H1 (cell line): ENCODE data around the gene MYO9A. TPM values are rescaled to one million over a fixed set of nuclear protein-coding genes. Genes with fewer than 3 reads are reported as not detected.

Source experiments
- CTCF ChIA-PET: fragments of 300-600 bp; sonication (Branson Sonifier 250); formaldehyde crosslinking; loops from one replicate; lab custom pipeline; 2021; ENCODE audit not compliant: partially characterized antibody; lab: Charles Lee
- POLR2A ChIA-PET: fragments of 300-600 bp; sonication (Branson Sonifier 250); formaldehyde crosslinking; loops from one replicate; lab custom pipeline; 2021; ENCODE audit warnings: inconsistent platforms; ENCODE audit not compliant: partially characterized antibody; lab: Charles Lee
- DNase-seq, 2 experiments: peaks; one replicate each; pipeline versions ENCODE4 v3.0.0 to v3.0.0-alpha.2; 2010 to 2022; ENCODE audit warnings: low spot score in 2 of 2, low read depth in 1 of 2, mixed read lengths in 1 of 2
- FAIRE-seq: peaks from 2 replicates; lab custom pipeline; 2011; peaks lifted over from hg19 to GRCh38; lab: Jason Lieb, UNC
- H2AFZ ChIP-seq: 2 replicates; pipeline ENCODE4 v1.8.1; 2012; ENCODE audit warnings: low read length, inconsistent platforms
- H2AK5ac ChIP-seq: 2 replicates; pipeline ENCODE4 v1.6.1; 2013; ENCODE audit warnings: low read depth, low read length
- H2BK120ac ChIP-seq: replicated peaks from 2 replicates; pipeline ENCODE3; 2013; ENCODE audit warnings: low read depth, low read length, inconsistent platforms
- H2BK12ac ChIP-seq: 2 replicates; pipeline ENCODE4 v1.6.1; 2013; ENCODE audit warnings: low read depth, low read length
- H2BK15ac ChIP-seq: 2 replicates; pipeline ENCODE4 v1.6.1; 2013; ENCODE audit warnings: low read length
- H2BK20ac ChIP-seq: 2 replicates; pipeline ENCODE4 v1.6.1; 2013; ENCODE audit warnings: low read length
- H2BK5ac ChIP-seq: 2 replicates; pipeline ENCODE4 v1.6.1; 2013; ENCODE audit warnings: low read depth, low read length
- H3K14ac ChIP-seq: 2 replicates; pipeline ENCODE4 v1.6.1; 2013; ENCODE audit warnings: inconsistent platforms; ENCODE audit not compliant: insufficient read length
- H3K18ac ChIP-seq: 2 replicates; pipeline ENCODE4 v1.6.1; 2013; ENCODE audit warnings: low read length; ENCODE audit errors: extremely low read depth
- H3K23ac ChIP-seq: 2 replicates; pipeline ENCODE4 v1.6.1; 2013; ENCODE audit warnings: inconsistent platforms; ENCODE audit not compliant: insufficient read length
- H3K23me2 ChIP-seq: 2 replicates; pipeline ENCODE4 v1.6.1; 2013; ENCODE audit warnings: low read depth, low read length
- H3K27ac ChIP-seq: 2 replicates; pipeline ENCODE4 v1.6.1; 2011; ENCODE audit warnings: low read depth, low read length, inconsistent platforms
- H3K27me3 ChIP-seq, 4 experiments: replicated peaks in 1 of 4; 1 replicate in 1 of 4; 2 replicates in 3 of 4; pipeline versions ENCODE4 v1.6.1 to v1.8.1; 2011 to 2013; ENCODE audit warnings: low read length in 3 of 4, mild to moderate bottlenecking in 3 of 4, inconsistent platforms in 2 of 4, mixed read lengths in 2 of 4, moderate library complexity in 1 of 4; ENCODE audit not compliant: control insufficient read depth in 3 of 4, insufficient read depth in 3 of 4; ENCODE audit errors: extremely low read depth in 1 of 4
- H3K36me3 ChIP-seq, 4 experiments: 2 replicates each; pipeline versions ENCODE4 v1.6.1 to v1.8.1; 2011 to 2013; ENCODE audit warnings: mild to moderate bottlenecking in 4 of 4, low read length in 3 of 4, moderate library complexity in 2 of 4, control low read depth in 1 of 4, inconsistent platforms in 1 of 4; ENCODE audit not compliant: insufficient read depth in 4 of 4, control insufficient read depth in 2 of 4
- H3K4ac ChIP-seq: replicated peaks from 2 replicates; pipeline ENCODE3; 2013; ENCODE audit warnings: low read length, low read depth, mixed read lengths, inconsistent platforms; ENCODE audit not compliant: insufficient read length
- H3K4me1 ChIP-seq, 4 experiments: replicated peaks in 1 of 4; 1 replicate in 1 of 4; 2 replicates in 3 of 4; pipeline versions ENCODE4 v1.6.1 to v1.8.1; 2011 to 2013; ENCODE audit warnings: low read length in 3 of 4, inconsistent platforms in 2 of 4, mixed read lengths in 1 of 4; ENCODE audit not compliant: insufficient read depth in 4 of 4, control insufficient read depth in 3 of 4
- H3K4me2 ChIP-seq, 2 experiments: 2 replicates each; pipeline versions ENCODE4 v1.6.1 to v1.8.1; 2011 to 2013; ENCODE audit warnings: low read depth in 2 of 2, low read length in 2 of 2, control low read depth in 1 of 2, inconsistent platforms in 1 of 2, mild to moderate bottlenecking in 1 of 2; ENCODE audit not compliant: insufficient read depth in 1 of 2
- H3K4me3 ChIP-seq, 4 experiments: fragments of 200-600, 300-600 bp in 1 of 4; sonication (generic), shearing (Covaris generic), sonication (Bioruptor Twin) in 1 of 4; 2 replicates each; pipeline versions ENCODE4 v1.5.1 to v1.8.1; 2011 to 2016; ENCODE audit warnings: low read length in 4 of 4, low read depth in 3 of 4, control low read depth in 2 of 4, inconsistent platforms in 2 of 4, mild to moderate bottlenecking in 2 of 4, mixed read lengths in 1 of 4, moderate library complexity in 1 of 4; ENCODE audit not compliant: insufficient read depth in 2 of 4; ENCODE audit errors: extremely low read depth in 1 of 4
- H3K56ac ChIP-seq: replicated peaks from 2 replicates; pipeline ENCODE3; 2013; ENCODE audit warnings: low read depth, mild to moderate bottlenecking, mixed read lengths, low read length, inconsistent platforms; ENCODE audit not compliant: insufficient read length
- H3K79me1 ChIP-seq: 2 replicates; pipeline ENCODE4 v1.6.1; 2013; ENCODE audit warnings: low read depth, low read length, control low read depth
- H3K79me2 ChIP-seq, 2 experiments: 2 replicates each; pipeline versions ENCODE4 v1.6.1 to v1.8.1; 2012 to 2013; ENCODE audit warnings: low read length in 2 of 2, mild to moderate bottlenecking in 2 of 2, inconsistent platforms in 1 of 2; ENCODE audit not compliant: insufficient read depth in 2 of 2, control insufficient read depth in 1 of 2
- H3K9ac ChIP-seq, 4 experiments: replicated peaks in 1 of 4; 1 replicate in 1 of 4; 2 replicates in 3 of 4; pipeline versions ENCODE4 v1.6.1 to v1.8.1; 2011 to 2013; ENCODE audit warnings: low read depth in 3 of 4, low read length in 3 of 4, control low read depth in 2 of 4, mild to moderate bottlenecking in 2 of 4, moderate library complexity in 2 of 4, inconsistent platforms in 1 of 4; ENCODE audit errors: extremely low read depth in 1 of 4
- H3K9me3 ChIP-seq, 2 experiments: 2 replicates each; pipeline versions ENCODE4 v1.6.1 to v1.8.1; 2012 to 2013; ENCODE audit warnings: mild to moderate bottlenecking in 2 of 2, moderate library complexity in 2 of 2, control low read depth in 1 of 2, inconsistent platforms in 1 of 2, low read depth in 1 of 2, low read length in 1 of 2, mixed read lengths in 1 of 2; ENCODE audit not compliant: insufficient read depth in 2 of 2
- H4K20me1 ChIP-seq, 2 experiments: replicated peaks in 1 of 2; 2 replicates each; pipeline versions ENCODE3 to v1.8.1; 2011 to 2013; ENCODE audit warnings: inconsistent platforms in 2 of 2, low read length in 2 of 2, mild to moderate bottlenecking in 1 of 2; ENCODE audit not compliant: insufficient read depth in 2 of 2, control insufficient read depth in 1 of 2
- H4K5ac ChIP-seq: 2 replicates; pipeline ENCODE4 v1.6.1; 2013; ENCODE audit warnings: low read length, low read depth, mixed read lengths, inconsistent platforms; ENCODE audit not compliant: insufficient read length
- H4K8ac ChIP-seq: 2 replicates; pipeline ENCODE4 v1.8.0; 2013; ENCODE audit warnings: mild to moderate bottlenecking, moderate library complexity, low read length, inconsistent platforms; ENCODE audit not compliant: insufficient read depth; ENCODE audit errors: extremely low read depth
- H4K91ac ChIP-seq: replicated peaks from 2 replicates; pipeline ENCODE3; 2013; ENCODE audit warnings: low read length, mixed read lengths, inconsistent platforms; ENCODE audit not compliant: insufficient read length
- ASH2L ChIP-seq: fragments of 200-600, 300-600 bp; sonication (generic); IDR thresholded peaks from one replicate; pipeline ENCODE4 v1.7.1; 2017; ENCODE audit warnings: low read length
- BACH1 ChIP-seq: IDR thresholded peaks from 2 replicates; pipeline ENCODE4 v1.6.1; 2012; ENCODE audit warnings: low read length, improper control_type of control experiment
- CEBPB ChIP-seq: IDR thresholded peaks from 2 replicates; pipeline ENCODE4 v1.6.1; 2012; ENCODE audit warnings: low read depth, low read length
- FOSL1 ChIP-seq: IDR thresholded peaks from 2 replicates; pipeline ENCODE4 v1.6.1; 2011; ENCODE audit warnings: mild to moderate bottlenecking, low read depth, low read length, moderate library complexity; ENCODE audit not compliant: insufficient read depth
- WGBS, 2 experiments: shearing (Covaris generic) in 1 of 2; methylation state at CpG; one replicate each; pipeline versions ENCODE4 v1.1.6 to v1.1.7; 2013 to 2015; ENCODE audit warnings: low lambda C conversion rate in 2 of 2, mixed read lengths in 2 of 2, inconsistent platforms in 1 of 2, low coverage in 1 of 2, missing lambda C conversion rate in 1 of 2; ENCODE audit not compliant: insufficient replicate concordance in 2 of 2, insufficient coverage in 1 of 2, insufficient read length in 1 of 2; ENCODE audit errors: extremely low coverage in 1 of 2, missing lambda C conversion rate in 1 of 2; 5-methylcytosine and 5-hydroxymethylcytosine counted together
- polyA plus RNA-seq, 7 experiments: library from polyadenylated mRNA; depleted of rRNA in 3 of 7; stranded (reverse) in 5 of 7; unstranded in 2 of 7; fragments of >200 nt in 5 of 7; fragments of 200-250 nt in 2 of 7; gene quantifications; 1 replicate in 5 of 7; 2 replicates in 1 of 7; 4 replicates in 1 of 7; pipeline versions ENCODE4 v1.2.1 to v1.2.3, GENCODE V29; 2011 to 2013; ENCODE audit warnings: missing spikeins in 2 of 7, mixed read lengths in 2 of 7
- total RNA-seq: library from RNA; stranded (reverse); fragmentation: NEBNext Ultra II Directional; extraction: Animal tissue kit (Norgen Biotek cat#: 25700); gene quantifications from 2 replicates; pipeline ENCODE4 v1.2.1, GENCODE V29; 2021

MYO9A gene
- total and polyA plus RNA-seq, 2 of the 8 experiments (the other 6 are each of a cell fraction or from before 2014, with no cell fraction given): 3.9 to 26.0 TPM

DNA sequence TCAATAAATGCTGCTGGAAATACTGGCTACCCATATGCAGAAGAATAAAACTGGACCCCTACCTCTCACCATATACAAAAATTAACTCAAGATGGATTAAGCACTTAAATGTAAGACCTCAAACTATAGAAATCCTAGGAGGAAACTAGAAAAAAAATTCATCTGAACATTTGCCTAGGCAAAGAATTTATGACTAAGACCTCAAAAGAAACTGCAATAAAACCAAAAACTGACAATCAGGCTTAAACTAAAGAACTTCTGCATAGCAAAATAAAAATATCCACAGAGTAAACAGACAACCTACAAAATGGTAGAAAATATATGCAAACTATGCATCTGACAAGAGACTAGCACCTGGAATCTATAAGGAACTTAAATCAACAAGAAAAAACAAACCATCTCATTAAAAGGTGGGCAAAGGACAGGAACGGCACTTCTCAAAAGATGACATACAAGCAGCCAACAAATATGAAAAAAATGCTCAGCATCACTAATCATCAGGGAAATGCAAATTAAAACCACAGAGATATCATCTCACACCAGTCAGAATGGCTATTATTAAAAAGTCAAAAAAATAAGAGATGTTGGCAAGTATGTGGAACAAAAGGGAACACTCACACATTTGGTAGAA lies 47.0 kb downstream of the MYO9A start:
- Histone ChIP-seq H3K9ac (no peak overlapping the region), H3K79me1 (no peaks in the 10 kb centered on the region), H2BK12ac (no peak overlapping the region), H2BK15ac (no peak overlapping the region), H3K27ac (no peak overlapping the region), H3K23me2 (no peaks in the 10 kb centered on the region), H3K79me2 (no peaks in the 10 kb centered on the region; a peak in 1 of 4 replicates), H3K4me3 (no peak overlapping the region), H3K4me1 (no peaks in the 10 kb centered on the region), H4K8ac (no peak overlapping the region), H3K4ac (no peak overlapping the region), H4K5ac (no peak overlapping the region), H2BK120ac (no peak overlapping the region), H2AFZ (no peak overlapping the region), H2AK5ac (no peak overlapping the region), H3K27me3 (no peaks in the 10 kb centered on the region), H2BK20ac (no peak overlapping the region), H3K23ac (no peak overlapping the region), H3K36me3 (no peaks in the 10 kb centered on the region), H3K4me2 (no peak overlapping the region), H4K91ac (no peak overlapping the region), H4K20me1 (no peaks in the 10 kb centered on the region), H3K18ac (no peak overlapping the region), H3K14ac (no peak overlapping the region), H3K9me3 (no peaks in the 10 kb centered on the region), H3K56ac (no peak overlapping the region), H2BK5ac (no peak overlapping the region)
- FAIRE-seq (no peak), DNase-seq (no peak)
- WGBS, 2 experiments: 91% methylated on average over 1 of the region's 1 CpG; no CpG with 5 or more reads in 1 of the 2 experiments
- ChIA-PET CTCF (interaction anchor here (0.6 to 0.7 kb wide), 2 partner anchors 37 to 60 kb away, joined by 3 read pairs; no protein-coding TSS in a partner anchor), POLR2A (no interaction called here)
- TF ChIP-seq ASH2L (no peak), BACH1 (no peak), CEBPB (no peak), FOSL1 (no peak)
